Progenitor cell of endocrine pancreas (in vitro differentiated cells): Measurements from ENCODE around the gene CHFR. TPM values are rescaled to one million over a fixed set of nuclear protein-coding genes. Genes with fewer than 3 reads are reported as not detected.
"Not testable (repeated sequence)": the region's sequence is repeated elsewhere in the genome, so short reads cannot be mapped to it uniquely, and the experiment has no call there.

Experiments
- DNase-seq: peaks from one replicate; pipeline ENCODE4 v3.0.0; 2021; ENCODE audit warnings: low spot score; ENCODE audit not compliant: unreplicated experiment
- H3K27ac Mint-ChIP-seq: 2 replicates; pipeline ENCODE4 v1.8.0; 2021; ENCODE audit warnings: mild to moderate bottlenecking, moderate library complexity, mixed read lengths
- H3K27me3 Mint-ChIP-seq: 2 replicates; pipeline ENCODE4 v1.8.0; 2021; ENCODE audit warnings: mixed read lengths
- H3K36me3 Mint-ChIP-seq: 2 replicates; pipeline ENCODE4 v1.8.0; 2022; ENCODE audit warnings: mixed read lengths; ENCODE audit not compliant: insufficient read depth
- H3K4me1 Mint-ChIP-seq: 2 replicates; pipeline ENCODE4 v1.8.0; 2021; ENCODE audit warnings: low read depth, mixed read lengths
- H3K4me3 Mint-ChIP-seq: 2 replicates; pipeline ENCODE4 v1.8.0; 2021; ENCODE audit warnings: low read depth, mild to moderate bottlenecking, moderate library complexity, mixed read lengths
- H3K9me3 Mint-ChIP-seq: 2 replicates; pipeline ENCODE4 v1.8.0; 2021; ENCODE audit warnings: low read depth, mixed read lengths
- total RNA-seq: library from RNA; stranded (reverse); gene quantifications from 2 replicates; pipeline ENCODE4 v1.2.1, GENCODE V29; 2021
- TF ChIP-seq, protein P1 (sequence below): fragments of 200-600 bp; sonication (generic); IDR thresholded peaks from one replicate; pipeline ENCODE4 v1.5.0; 2021; ENCODE audit warnings: antibody characterized with exemption, mild to moderate bottlenecking; ENCODE audit not compliant: unreplicated experiment

The CHFR gene
- total RNA-seq, 1 donor from 2014 or later, result 51.4 TPM

DNA sequence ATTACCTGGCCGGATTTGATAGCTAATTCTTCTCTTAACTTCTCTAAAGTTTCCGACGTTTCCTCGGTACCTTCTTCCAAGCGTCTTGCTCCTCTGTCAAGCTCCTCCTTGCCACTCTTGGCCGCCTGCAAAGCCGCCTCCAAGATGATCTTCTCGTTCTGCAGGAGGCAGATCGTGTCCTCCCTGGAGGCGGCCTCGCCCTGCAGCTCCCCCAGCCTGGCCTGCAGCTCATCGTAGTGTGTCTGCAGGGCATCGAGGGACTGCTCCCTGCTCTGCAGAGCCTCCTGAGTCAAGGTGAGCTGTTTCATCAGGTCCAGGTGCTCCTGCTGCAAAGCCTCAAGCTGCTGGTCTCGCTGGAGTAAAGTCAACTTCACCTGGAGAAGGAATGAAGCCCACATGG is 91.6 kb downstream of the CHFR start:
- Mint-ChIP-seq H3K9me3 (no peaks in the 10 kb centered on the region), H3K4me3 (no peak overlapping the region), H3K27ac (no peak overlapping the region), H3K4me1 (no peaks in the 10 kb centered on the region), H3K36me3 (peaks cover 28% of the 10 kb centered on the region), H3K27me3 (no peaks in the 10 kb centered on the region)
- DNase-seq, result no peak
- TF ChIP-seq, protein P1, sequence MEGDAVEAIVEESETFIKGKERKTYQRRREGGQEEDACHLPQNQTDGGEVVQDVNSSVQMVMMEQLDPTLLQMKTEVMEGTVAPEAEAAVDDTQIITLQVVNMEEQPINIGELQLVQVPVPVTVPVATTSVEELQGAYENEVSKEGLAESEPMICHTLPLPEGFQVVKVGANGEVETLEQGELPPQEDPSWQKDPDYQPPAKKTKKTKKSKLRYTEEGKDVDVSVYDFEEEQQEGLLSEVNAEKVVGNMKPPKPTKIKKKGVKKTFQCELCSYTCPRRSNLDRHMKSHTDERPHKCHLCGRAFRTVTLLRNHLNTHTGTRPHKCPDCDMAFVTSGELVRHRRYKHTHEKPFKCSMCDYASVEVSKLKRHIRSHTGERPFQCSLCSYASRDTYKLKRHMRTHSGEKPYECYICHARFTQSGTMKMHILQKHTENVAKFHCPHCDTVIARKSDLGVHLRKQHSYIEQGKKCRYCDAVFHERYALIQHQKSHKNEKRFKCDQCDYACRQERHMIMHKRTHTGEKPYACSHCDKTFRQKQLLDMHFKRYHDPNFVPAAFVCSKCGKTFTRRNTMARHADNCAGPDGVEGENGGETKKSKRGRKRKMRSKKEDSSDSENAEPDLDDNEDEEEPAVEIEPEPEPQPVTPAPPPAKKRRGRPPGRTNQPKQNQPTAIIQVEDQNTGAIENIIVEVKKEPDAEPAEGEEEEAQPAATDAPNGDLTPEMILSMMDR, result no peak

DNA sequence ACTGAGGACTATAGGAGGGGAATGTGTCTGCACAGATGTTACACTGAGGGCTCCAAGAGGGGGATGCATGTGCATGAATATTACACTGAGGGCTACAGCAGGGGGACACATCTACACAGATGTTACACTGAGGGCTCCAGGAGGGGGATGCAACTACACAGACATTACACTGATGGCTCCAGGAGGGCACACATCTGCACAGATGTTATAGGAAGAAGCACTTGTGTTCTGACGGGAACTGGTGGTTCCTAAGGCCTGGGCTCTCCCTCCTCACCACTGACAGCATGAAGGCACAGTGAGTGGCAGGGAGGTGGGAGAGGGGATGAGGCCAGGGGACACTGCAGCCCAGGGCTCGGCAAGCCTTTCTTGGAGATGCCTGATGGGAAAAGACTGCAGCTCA is 95.5 kb downstream of the CHFR start:
- H3K27me3 Mint-ChIP-seq, H3K4me3 Mint-ChIP-seq, H3K4me1 Mint-ChIP-seq, H3K9me3 Mint-ChIP-seq, DNase-seq, H3K27ac Mint-ChIP-seq: not testable (repeated sequence)
- H3K36me3 Mint-ChIP-seq, result peaks cover 36% of the 10 kb centered on the region

DNA sequence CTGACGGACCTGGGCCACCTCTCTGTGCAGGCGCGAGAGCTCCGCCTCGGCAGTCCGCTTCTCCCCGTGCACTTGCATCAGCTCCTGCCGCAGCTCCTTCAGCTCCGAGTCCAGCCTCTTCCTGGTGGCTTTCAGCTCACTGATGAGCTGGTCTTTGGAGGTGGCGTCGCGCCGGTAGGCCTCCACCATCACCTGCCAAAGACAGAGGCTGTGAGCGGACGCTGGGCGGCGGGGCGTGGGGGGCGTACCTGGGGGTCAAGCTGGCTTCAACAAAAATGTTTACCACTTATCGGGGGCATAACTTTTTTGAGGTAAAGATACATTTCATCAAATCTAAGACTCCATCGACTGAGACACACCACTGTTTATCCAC is 98.3 kb downstream of the CHFR start:
- Mint-ChIP-seq H3K9me3 (no peaks in the 10 kb centered on the region), H3K4me1 (no peaks in the 10 kb centered on the region), H3K27ac (no peak overlapping the region), H3K27me3 (no peaks in the 10 kb centered on the region), H3K36me3 (peaks cover 41% of the 10 kb centered on the region), H3K4me3 (no peak overlapping the region)
- TF ChIP-seq, protein P1, result no peak
- DNase-seq, result no peak

DNA sequence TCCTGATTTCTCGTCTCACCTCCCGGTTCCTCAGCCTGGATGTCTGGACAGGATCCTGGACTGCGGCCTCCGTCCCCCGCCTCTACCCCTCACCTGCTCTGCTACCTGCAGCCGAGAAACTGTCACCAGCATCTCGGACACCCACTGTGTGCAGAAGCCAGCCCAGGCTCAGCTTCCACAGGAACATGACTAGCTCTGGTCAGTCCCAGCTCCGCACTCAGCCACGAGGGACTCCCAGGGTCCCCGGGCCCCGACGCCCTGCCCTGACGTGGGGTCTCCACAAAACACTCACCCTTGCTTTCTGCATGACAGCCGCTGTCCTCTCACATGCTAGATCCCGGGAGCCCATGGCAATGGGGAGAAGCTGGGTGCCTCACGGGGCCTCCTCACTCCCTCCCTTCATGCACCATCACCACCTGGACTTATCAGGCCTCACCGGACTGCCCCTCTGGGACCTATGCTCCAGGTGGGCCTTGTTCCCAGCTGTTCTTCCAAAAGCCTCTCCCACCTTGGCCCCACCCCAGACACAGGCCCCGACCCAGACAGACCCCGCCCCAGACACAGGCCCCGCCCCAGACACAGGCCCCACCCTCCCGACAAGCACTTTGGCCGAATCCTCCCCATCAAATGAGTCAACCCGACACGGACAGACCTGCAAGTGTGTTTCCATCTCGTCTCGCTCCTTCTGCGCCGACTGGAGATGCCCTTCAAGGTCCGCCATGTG is 98.9 kb downstream of the CHFR start:
- TF ChIP-seq, protein P1, result no peak
- H3K4me3 Mint-ChIP-seq, result no peak overlapping the region
- no peak for DNase-seq
- H3K4me1 Mint-ChIP-seq, result no peaks in the 10 kb centered on the region
- H3K27me3 Mint-ChIP-seq, result no peaks in the 10 kb centered on the region
- no peaks in the 10 kb centered on the region for H3K9me3 Mint-ChIP-seq
- peaks cover 40% of the 10 kb centered on the region for H3K36me3 Mint-ChIP-seq
- H3K27ac Mint-ChIP-seq, result no peak overlapping the region

DNA sequence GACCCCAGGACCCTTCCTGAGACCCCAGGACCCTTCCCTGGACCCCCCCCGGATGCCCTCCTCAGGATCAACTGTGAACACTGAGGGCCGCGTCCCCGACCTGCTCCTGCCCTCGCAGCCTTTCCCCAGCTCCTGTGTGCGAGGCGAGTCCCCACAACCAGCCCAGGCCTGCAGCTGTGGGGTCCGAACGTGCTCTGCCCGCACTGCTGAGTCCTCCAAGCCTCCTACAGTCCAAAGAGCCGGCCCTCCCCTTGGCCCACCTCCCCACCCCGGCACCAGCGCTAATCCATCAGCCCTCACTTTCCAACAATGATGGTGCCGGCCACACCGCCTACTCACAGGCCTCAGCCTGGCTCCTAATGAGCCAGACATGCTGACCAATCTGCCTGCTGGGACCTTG is 99.5 kb downstream of the CHFR start:
- peaks cover 40% of the 10 kb centered on the region for H3K36me3 Mint-ChIP-seq
- TF ChIP-seq, protein P1, result no peak
- no peak for DNase-seq
- H3K9me3 Mint-ChIP-seq, result no peaks in the 10 kb centered on the region
- no peaks in the 10 kb centered on the region for H3K27me3 Mint-ChIP-seq
- no peak overlapping the region for H3K4me3 Mint-ChIP-seq
- no peak overlapping the region for H3K27ac Mint-ChIP-seq
- H3K4me1 Mint-ChIP-seq, result no peaks in the 10 kb centered on the region

DNA sequence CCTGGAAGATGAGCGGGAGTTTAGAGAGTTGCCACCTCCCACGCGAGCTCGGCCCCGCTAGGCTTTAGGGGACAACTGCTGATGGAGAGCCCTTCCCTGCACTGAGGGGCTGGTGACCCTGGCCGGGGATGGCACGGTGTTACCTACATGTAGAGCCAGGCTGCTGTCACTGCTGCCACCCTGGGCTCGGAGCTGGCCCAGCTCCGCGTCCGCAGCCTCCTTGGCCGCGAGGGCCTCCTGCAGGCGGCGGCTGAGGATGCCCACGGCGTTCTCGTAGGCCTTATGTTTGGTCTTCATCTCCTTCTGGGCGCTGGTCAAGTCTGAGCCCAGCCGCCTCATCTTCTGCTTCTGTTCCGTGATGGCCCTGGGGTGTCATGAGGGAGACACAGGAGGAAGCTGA is 101.2 kb downstream of the CHFR start:
- TF ChIP-seq, protein P1, result no peak
- Mint-ChIP-seq H3K27me3 (no peaks in the 10 kb centered on the region), H3K4me1 (no peaks in the 10 kb centered on the region), H3K27ac (no peak overlapping the region), H3K36me3 (peaks cover 36% of the 10 kb centered on the region), H3K4me3 (no peak overlapping the region), H3K9me3 (no peaks in the 10 kb centered on the region)
- DNase-seq, result no peak
